ENCODE measurements around the gene CLDN18.

GRCh38 chr3:138019281-138020069, 9.5 kb downstream of the CLDN18 start:
- TF ChIP-seq JUN (CRISPR knock-in tag; IDR thresholded peaks at IDR 0.05) (no peak), ZBTB43 (CRISPR knock-in tag; IDR thresholded peaks at IDR 0.05) (no peak), CBFB (CRISPR knock-in tag; IDR thresholded peaks at IDR 0.05; ENCODE audit: low read depth) (no peak), KAT7 (CRISPR knock-in tag; IDR thresholded peaks at IDR 0.05; ENCODE audit: borderline replicate concordance) (no peak), CTCF (IDR thresholded peaks at IDR 0.05) (no peak), USF1 (CRISPR knock-in tag; IDR thresholded peaks at IDR 0.05) (no peak), ZNF281 (CRISPR knock-in tag; IDR thresholded peaks at IDR 0.05) (no peak), CREB1 (CRISPR knock-in tag; IDR thresholded peaks at IDR 0.05) (no peak), USF2 (CRISPR knock-in tag; IDR thresholded peaks at IDR 0.05) (no peak), NR3C1 (CRISPR knock-in tag; conservative IDR thresholded peaks at IDR 0.05; ENCODE audit: low read depth) (no peak)
